GM18907 (cell line): ENCODE measurements around the gene GADD45B.
"Not testable (repeated sequence)": the region's sequence is repeated elsewhere in the genome, so short reads cannot be mapped to it uniquely, and the experiment has no call there.

Experiments
- ATAC-seq: cut with Tn5 transposase; IDR thresholded peaks from one replicate; pipeline ENCODE4 v1.9.1; 2021; ENCODE audit warnings: mild to moderate bottlenecking, moderate library complexity; ENCODE audit not compliant: unreplicated experiment

GADD45B gene

GRCh38 chr19:2487842-2488241 is 11.9 kb downstream of the GADD45B start:
- ATAC-seq, result no peak

GRCh38 chr19:2488405-2488941 is 12.5 kb downstream of the GADD45B start:
- ATAC-seq, result no peak

GRCh38 chr19:2488942-2489731 is 13.2 kb downstream of the GADD45B start:
- no peak for ATAC-seq

GRCh38 chr19:2490659-2491058 is 14.7 kb downstream of the GADD45B start:
- ATAC-seq, result no peak

- ATAC-seq, result no peak
These were observed 15.3 kb downstream of the GADD45B start for GRCh38 chr19:2491130-2491801.

GRCh38 chr19:2492870-2493269 is 16.9 kb downstream of the GADD45B start:
- no peak for ATAC-seq

- not testable (repeated sequence) for ATAC-seq
These were observed 17.5 kb downstream of the GADD45B start for GRCh38 chr19:2493448-2493847.

GRCh38 chr19:2494084-2494446 is 18.1 kb downstream of the GADD45B start:
- no peak for ATAC-seq

- ATAC-seq, result no peak
These were observed 18.7 kb downstream of the GADD45B start for GRCh38 chr19:2494447-2495129.

GRCh38 chr19:2495130-2495641 is 19.3 kb downstream of the GADD45B start:
- ATAC-seq, result no peak

GRCh38 chr19:2495651-2496316 is 19.9 kb downstream of the GADD45B start:
- no peak for ATAC-seq

GRCh38 chr19:2497186-2497585 is 21.3 kb downstream of the GADD45B start:
- no peak for ATAC-seq

- no peak for ATAC-seq
These were observed 24.2 kb downstream of the GADD45B start for GRCh38 chr19:2500156-2500555.

- ATAC-seq, result no peak
These were observed 24.9 kb downstream of the GADD45B start for GRCh38 chr19:2500841-2501261.

- ATAC-seq, result no peak
These were observed 27.7 kb downstream of the GADD45B start for GRCh38 chr19:2503521-2504109.

- ATAC-seq, result not testable (repeated sequence)
These were observed 30.7 kb downstream of the GADD45B start for GRCh38 chr19:2506656-2507055.

- ATAC-seq, result no peak
These were observed 31.2 kb downstream of the GADD45B start for GRCh38 chr19:2507109-2507508.

- ATAC-seq, result no peak
These were observed 33.2 kb downstream of the GADD45B start for GRCh38 chr19:2509096-2509495.

GRCh38 chr19:2511570-2511969 is 35.6 kb downstream of the GADD45B start:
- ATAC-seq, result no peak

GRCh38 chr19:2511991-2512390 is 36.1 kb downstream of the GADD45B start:
- ATAC-seq, result no peak
